Mesenchymal stem cell (in vitro differentiated cells and primary cell): Measurements from ENCODE around the gene GSK3B.

ENCODE experiments used
- DNase-seq: peaks from one replicate; pipeline ENCODE4 v3.0.0-alpha.2; 2013
- H2AFZ ChIP-seq: one replicate; pipeline ENCODE4 v1.6.1; 2013; ENCODE audit warnings: low read depth, mild to moderate bottlenecking, control low read depth, inconsistent platforms, low read length, moderate library complexity
- H2AK5ac ChIP-seq: 2 replicates; pipeline ENCODE4 v1.6.1; 2013; ENCODE audit warnings: low read length, moderate library complexity, mild to moderate bottlenecking, inconsistent platforms; ENCODE audit not compliant: severe bottlenecking
- H2BK120ac ChIP-seq: one replicate; pipeline ENCODE4 v1.6.1; 2013; ENCODE audit warnings: low read depth, mild to moderate bottlenecking, inconsistent platforms, low read length, moderate library complexity
- H2BK12ac ChIP-seq, 2 experiments: one replicate each; pipeline ENCODE4 v1.6.1; 2013; ENCODE audit warnings: inconsistent platforms in 2 of 2, low read length in 2 of 2, mild to moderate bottlenecking in 2 of 2, moderate library complexity in 2 of 2, control low read depth in 1 of 2
- H2BK15ac ChIP-seq: one replicate; pipeline ENCODE4 v1.6.1; 2013; ENCODE audit warnings: mild to moderate bottlenecking, low read depth, inconsistent platforms; ENCODE audit not compliant: poor library complexity, severe bottlenecking
- H2BK5ac ChIP-seq: 2 replicates; pipeline ENCODE4 v1.6.1; 2013; ENCODE audit warnings: low read depth, mild to moderate bottlenecking, low read length, control low read depth, inconsistent platforms; ENCODE audit not compliant: poor library complexity, severe bottlenecking
- H3K14ac ChIP-seq, 2 experiments: one replicate each; pipeline ENCODE4 v1.6.1; 2013; ENCODE audit warnings: inconsistent platforms in 2 of 2, low read length in 2 of 2, control low read depth in 1 of 2, mild to moderate bottlenecking in 1 of 2, moderate library complexity in 1 of 2
- H3K18ac ChIP-seq, 2 experiments: one replicate each; pipeline ENCODE4 v1.6.1; 2013; ENCODE audit warnings: inconsistent platforms in 2 of 2, low read length in 2 of 2, control low read depth in 1 of 2, low read depth in 1 of 2, mild to moderate bottlenecking in 1 of 2
- H3K23ac ChIP-seq, 2 experiments: one replicate each; pipeline ENCODE4 v1.6.1; 2013; ENCODE audit warnings: inconsistent platforms in 2 of 2, low read length in 2 of 2, mild to moderate bottlenecking in 2 of 2, moderate library complexity in 2 of 2, control low read depth in 1 of 2
- H3K27ac ChIP-seq: 2 replicates; pipeline ENCODE4 v1.5.1; 2013; ENCODE audit warnings: mild to moderate bottlenecking, moderate library complexity, low read length, control low read depth, inconsistent platforms; ENCODE audit not compliant: poor library complexity, severe bottlenecking
- H3K27me3 ChIP-seq, 2 experiments: 2 replicates each; pipeline versions ENCODE4 v1.6.1 to v1.7.0; 2013; ENCODE audit warnings: low read length in 2 of 2, mild to moderate bottlenecking in 2 of 2, moderate library complexity in 2 of 2, control low read depth in 1 of 2, inconsistent platforms in 1 of 2; ENCODE audit not compliant: control insufficient read depth in 1 of 2, insufficient read depth in 1 of 2
- H3K36me3 ChIP-seq, 2 experiments: 2 replicates each; pipeline versions ENCODE4 v1.6.1 to v1.7.0; 2013; ENCODE audit warnings: low read length in 2 of 2, control low read depth in 1 of 2, inconsistent platforms in 1 of 2, low read depth in 1 of 2, mild to moderate bottlenecking in 1 of 2; ENCODE audit not compliant: insufficient read depth in 2 of 2, control insufficient read depth in 1 of 2
- H3K4ac ChIP-seq, 2 experiments: one replicate each; pipeline ENCODE4 v1.6.1; 2013; ENCODE audit warnings: inconsistent platforms in 2 of 2, low read length in 2 of 2, mild to moderate bottlenecking in 2 of 2, moderate library complexity in 2 of 2, control low read depth in 1 of 2, low read depth in 1 of 2
- H3K4me1 ChIP-seq: 2 replicates; pipeline ENCODE4 v1.6.1; 2013; ENCODE audit warnings: low read depth, low read length, control low read depth; ENCODE audit not compliant: control insufficient read depth, insufficient read depth
- H3K4me2 ChIP-seq: 2 replicates; pipeline ENCODE4 v1.6.1; 2013; ENCODE audit warnings: low read length, mild to moderate bottlenecking, inconsistent platforms; ENCODE audit not compliant: poor library complexity, severe bottlenecking
- H3K4me3 ChIP-seq, 2 experiments: 2 replicates each; pipeline versions ENCODE4 v1.5.1 to v1.7.0; 2013; ENCODE audit warnings: low read length in 2 of 2, mild to moderate bottlenecking in 2 of 2, control low read depth in 1 of 2, low read depth in 1 of 2; ENCODE audit not compliant: insufficient read depth in 1 of 2
- H3K79me1 ChIP-seq: replicated peaks from 2 replicates; pipeline ENCODE4 v1.6.1; 2013; ENCODE audit warnings: mild to moderate bottlenecking, control low read depth, low read length, inconsistent platforms; ENCODE audit not compliant: poor library complexity, severe bottlenecking
- H3K9ac ChIP-seq: 2 replicates; pipeline ENCODE4 v1.7.0; 2013; ENCODE audit warnings: mild to moderate bottlenecking, low read length, moderate library complexity
- H3K9me3 ChIP-seq: 2 replicates; pipeline ENCODE4 v1.7.0; 2013; ENCODE audit warnings: mild to moderate bottlenecking, low read length; ENCODE audit not compliant: control insufficient read depth
- H4K8ac ChIP-seq: one replicate; pipeline ENCODE4 v1.6.1; 2013; ENCODE audit warnings: inconsistent platforms, mild to moderate bottlenecking, low read length, moderate library complexity
- H4K91ac ChIP-seq: one replicate; pipeline ENCODE4 v1.6.1; 2013; ENCODE audit warnings: mild to moderate bottlenecking, low read length, inconsistent platforms
- WGBS: methylation state at CpG from one replicate; pipeline ENCODE4 v1.1.7; 2013; ENCODE audit warnings: mixed read lengths; 5-methylcytosine and 5-hydroxymethylcytosine counted together

The GSK3B gene

GRCh38 chr3:119939077-119939476 lies 155.2 kb downstream of the GSK3B start:
- Histone ChIP-seq H3K79me1 (peaks cover 4% of the 10 kb centered on the region), H3K23ac (no peak overlapping the region), H2AFZ (no peak overlapping the region), H3K27me3 (no peaks in the 10 kb centered on the region), H3K4me2 (no peak overlapping the region), H3K18ac (no peak overlapping the region), H4K91ac (no peak overlapping the region), H4K8ac (no peak overlapping the region), H2BK15ac (no peak overlapping the region), H3K4me3 (no peak overlapping the region), H3K27ac (no peak overlapping the region), H2BK12ac (no peak overlapping the region), H3K4me1 (no peaks in the 10 kb centered on the region), H3K4ac (no peak overlapping the region), H2BK5ac (no peak overlapping the region), H3K9ac (no peak overlapping the region), H3K36me3 (peaks cover 0 to 19% of the 10 kb centered on the region in 2 experiments), H2AK5ac (no peak overlapping the region), H2BK120ac (no peak overlapping the region), H3K14ac (no peak overlapping the region), H3K9me3 (no peaks in the 10 kb centered on the region)
- DNase-seq = no peak
- WGBS = 71% methylated on average over 1 of the region's 1 CpG

DNA sequence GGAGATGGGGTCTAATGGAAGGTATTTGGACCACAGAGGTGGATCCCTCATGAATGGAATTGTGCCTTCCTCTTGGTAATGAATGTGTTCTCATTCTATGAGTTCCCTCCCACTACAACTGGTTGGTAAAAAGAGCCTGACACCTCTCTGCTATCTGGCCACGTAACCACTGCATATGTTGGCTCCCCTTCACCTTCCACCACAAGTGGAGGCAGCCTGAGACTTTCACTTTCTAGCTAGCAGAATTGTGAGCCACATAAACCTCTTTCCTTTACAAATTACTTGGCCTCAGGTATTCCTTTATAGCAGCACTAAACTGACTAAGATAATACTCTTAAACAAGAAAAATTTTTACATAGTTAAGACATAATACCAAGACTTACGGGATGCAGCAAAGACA lies 157.0 kb downstream of the GSK3B start:
- no peak overlapping the region for H2BK12ac ChIP-seq
- H3K4me1 ChIP-seq = no peaks in the 10 kb centered on the region
- no peak overlapping the region for H2BK15ac ChIP-seq
- H3K18ac ChIP-seq = no peak overlapping the region
- H3K36me3 ChIP-seq = peaks cover 0 to 13% of the 10 kb centered on the region in 2 experiments
- H3K4ac ChIP-seq = no peak overlapping the region
- peaks cover 10% of the 10 kb centered on the region for H3K79me1 ChIP-seq
- WGBS = 98% methylated on average over 1 of the region's 2 CpGs
- no peak overlapping the region for H2BK120ac ChIP-seq
- no peaks in the 10 kb centered on the region for H3K9me3 ChIP-seq
- no peaks in the 10 kb centered on the region for H3K27me3 ChIP-seq
- no peak overlapping the region for H3K4me3 ChIP-seq
- H4K91ac ChIP-seq = no peak overlapping the region
- H2BK5ac ChIP-seq = no peak overlapping the region
- no peak overlapping the region for H2AK5ac ChIP-seq
- no peak overlapping the region for H4K8ac ChIP-seq
- no peak overlapping the region for H3K23ac ChIP-seq
- H3K9ac ChIP-seq = no peak overlapping the region
- H3K4me2 ChIP-seq = no peak overlapping the region
- no peak overlapping the region for H3K27ac ChIP-seq
- H3K14ac ChIP-seq = no peak overlapping the region
- H2AFZ ChIP-seq = no peak overlapping the region
- peak; percentile 20 for DNase-seq

DNA sequence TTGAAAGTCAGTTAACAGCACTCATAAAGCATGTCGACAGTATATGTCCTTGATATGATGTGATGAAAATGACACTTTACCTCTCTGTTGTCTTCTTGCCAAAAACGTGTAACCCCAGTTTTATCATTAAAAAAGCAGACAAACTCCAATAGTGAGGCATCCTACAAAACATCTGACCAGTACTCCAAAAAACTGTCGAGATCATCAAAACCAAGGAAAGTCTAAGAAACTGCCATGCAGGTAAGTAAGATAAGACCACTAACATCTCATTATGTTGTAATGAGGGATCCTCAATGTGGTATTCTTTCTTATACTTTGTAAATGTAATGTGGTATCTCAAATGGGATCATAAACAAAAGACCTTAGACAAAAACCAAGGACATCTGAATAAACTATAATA lies 160.0 kb downstream of the GSK3B start:
- no peak overlapping the region for H2AK5ac ChIP-seq
- 83% methylated on average over 2 of the region's 3 CpGs for WGBS
- H3K27ac ChIP-seq = no peak overlapping the region
- H3K79me1 ChIP-seq = peaks cover 8% of the 10 kb centered on the region
- no peak overlapping the region for H3K14ac ChIP-seq
- H4K8ac ChIP-seq = no peak overlapping the region
- H2BK5ac ChIP-seq = no peak overlapping the region
- no peak overlapping the region for H3K4me2 ChIP-seq
- H3K18ac ChIP-seq = no peak overlapping the region
- no peak overlapping the region for H2AFZ ChIP-seq
- no peaks in the 10 kb centered on the region for H3K9me3 ChIP-seq
- no peaks in the 10 kb centered on the region for H3K27me3 ChIP-seq
- no peak overlapping the region for H4K91ac ChIP-seq
- no peak for DNase-seq
- no peak overlapping the region for H3K4ac ChIP-seq
- peaks cover 3% of the 10 kb centered on the region for H3K4me1 ChIP-seq
- no peak overlapping the region for H3K23ac ChIP-seq
- no peak overlapping the region for H3K4me3 ChIP-seq
- peaks cover 0 to 2% of the 10 kb centered on the region in 2 experiments for H3K36me3 ChIP-seq
- H2BK120ac ChIP-seq = no peak overlapping the region
- H2BK15ac ChIP-seq = no peak overlapping the region
- no peak overlapping the region for H3K9ac ChIP-seq
- H2BK12ac ChIP-seq = no peak overlapping the region

DNA sequence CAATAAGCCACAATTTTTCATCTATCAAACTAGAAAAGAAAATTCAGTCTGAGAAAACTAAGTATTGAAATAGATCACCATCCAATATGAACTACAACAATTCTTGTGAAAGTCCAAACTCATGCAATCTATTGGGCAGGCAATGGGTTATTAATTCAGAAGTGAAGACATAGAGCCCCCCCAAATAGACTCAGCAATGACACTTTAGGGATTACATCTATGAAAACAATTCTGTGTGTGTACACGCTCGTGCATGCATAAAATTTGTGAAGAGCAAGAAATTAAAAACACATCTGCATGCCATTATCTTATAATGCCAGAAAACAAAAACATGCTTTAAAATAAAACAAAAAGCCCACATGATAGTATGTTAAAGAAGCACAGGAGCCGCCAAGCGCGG lies 161.0 kb downstream of the GSK3B start:
- H2AFZ ChIP-seq = no peak overlapping the region
- H2BK5ac ChIP-seq = no peak overlapping the region
- H2AK5ac ChIP-seq = no peak overlapping the region
- peaks cover 0 to 2% of the 10 kb centered on the region in 2 experiments for H3K36me3 ChIP-seq
- H3K18ac ChIP-seq = no peak overlapping the region
- H4K91ac ChIP-seq = no peak overlapping the region
- no peak overlapping the region for H2BK15ac ChIP-seq
- no peaks in the 10 kb centered on the region for H3K9me3 ChIP-seq
- H4K8ac ChIP-seq = no peak overlapping the region
- no peak overlapping the region for H3K4me3 ChIP-seq
- no peaks in the 10 kb centered on the region for H3K27me3 ChIP-seq
- H3K27ac ChIP-seq = no peak overlapping the region
- no peak overlapping the region for H2BK12ac ChIP-seq
- H3K9ac ChIP-seq = no peak overlapping the region
- 100% methylated on average over 5 of the region's 5 CpGs for WGBS
- DNase-seq = no peak
- H3K23ac ChIP-seq = no peak overlapping the region
- peaks cover 7% of the 10 kb centered on the region for H3K79me1 ChIP-seq
- peaks cover 3% of the 10 kb centered on the region for H3K4me1 ChIP-seq
- H2BK120ac ChIP-seq = no peak overlapping the region
- no peak overlapping the region for H3K4ac ChIP-seq
- H3K4me2 ChIP-seq = no peak overlapping the region
- H3K14ac ChIP-seq = no peak overlapping the region
